ENCODE data around the gene TIGD3. TPM values are rescaled to one million over a fixed set of nuclear protein-coding genes. Genes with fewer than 3 reads are reported as not detected.

TIGD3 gene
- total RNA-seq, 1 donor from 2014 or later = 0.26 TPM

- Histone ChIP-seq H3K36me3 (ENCODE audit: control insufficient read depth, insufficient read depth, low read length) (peaks cover 41% of the 10 kb centered on the region), H3K4me3 (ENCODE audit: low read depth, low read length) (no peak overlapping the region), H3K27me3 (ENCODE audit: control insufficient read depth, insufficient read depth, low read length) (no peaks in the 10 kb centered on the region)
- no peak for FAIRE-seq
- DNase-seq (ENCODE audit: low read depth) = no peak
- no peak for TF ChIP-seq CTCF (IDR thresholded peaks at IDR 0.05; ENCODE audit: insufficient read depth, low read length, severe bottlenecking)
These were observed 35.8 kb downstream of the TIGD3 start for GRCh38 chr11:65390099-65390941.

- H3K27me3 ChIP-seq (ENCODE audit: control insufficient read depth, insufficient read depth, low read length) = no peaks in the 10 kb centered on the region
- FAIRE-seq (no peak), DNase-seq (ENCODE audit: low read depth) (no peak)
- TF ChIP-seq CTCF (IDR thresholded peaks at IDR 0.05; ENCODE audit: insufficient read depth, low read length, severe bottlenecking) = no peak
- H3K36me3 ChIP-seq (ENCODE audit: control insufficient read depth, insufficient read depth, low read length) = peaks cover 47% of the 10 kb centered on the region
- H3K4me3 ChIP-seq (ENCODE audit: low read depth, low read length) = no peak overlapping the region
These were observed 36.4 kb downstream of the TIGD3 start for GRCh38 chr11:65390996-65391395.

- no peak for TF ChIP-seq CTCF (IDR thresholded peaks at IDR 0.05; ENCODE audit: insufficient read depth, low read length, severe bottlenecking)
- no peaks in the 10 kb centered on the region for H3K27me3 ChIP-seq (ENCODE audit: control insufficient read depth, insufficient read depth, low read length)
- peaks cover 55% of the 10 kb centered on the region for H3K36me3 ChIP-seq (ENCODE audit: control insufficient read depth, insufficient read depth, low read length)
- DNase-seq (ENCODE audit: low read depth) (no peak), FAIRE-seq (no peak)
- no peak overlapping the region for H3K4me3 ChIP-seq (ENCODE audit: low read depth, low read length)
These were observed 37.8 kb downstream of the TIGD3 start for GRCh38 chr11:65392186-65392829.

- Histone ChIP-seq H3K4me3 (ENCODE audit: low read depth, low read length) (no peak overlapping the region), H3K27me3 (ENCODE audit: control insufficient read depth, insufficient read depth, low read length) (no peaks in the 10 kb centered on the region), H3K36me3 (ENCODE audit: control insufficient read depth, insufficient read depth, low read length) (peaks cover 55% of the 10 kb centered on the region)
- FAIRE-seq = no peak
- no peak for DNase-seq (ENCODE audit: low read depth)
- no peak for TF ChIP-seq CTCF (IDR thresholded peaks at IDR 0.05; ENCODE audit: insufficient read depth, low read length, severe bottlenecking)
These were observed 38.3 kb downstream of the TIGD3 start for GRCh38 chr11:65392899-65393298.

- TF ChIP-seq CTCF (IDR thresholded peaks at IDR 0.05; ENCODE audit: insufficient read depth, low read length, severe bottlenecking) = no peak
- DNase-seq (ENCODE audit: low read depth) = no peak
- peak; percentile 72 for FAIRE-seq
- Histone ChIP-seq H3K4me3 (ENCODE audit: low read depth, low read length) (no peak overlapping the region), H3K27me3 (ENCODE audit: control insufficient read depth, insufficient read depth, low read length) (no peaks in the 10 kb centered on the region), H3K36me3 (ENCODE audit: control insufficient read depth, insufficient read depth, low read length) (peaks cover 56% of the 10 kb centered on the region)
These were observed 39.0 kb downstream of the TIGD3 start for GRCh38 chr11:65393513-65394079.
